HepG2 (cell line): ENCODE data around the gene SLC22A23. TPM values are rescaled to one million over a fixed set of nuclear protein-coding genes. Genes with fewer than 3 reads are reported as not detected.

Experiments
- ATF4 ChIP-seq, 2 experiments: fragments of 450-650 bp in 1 of 2; sonication (generic) in 1 of 2; formaldehyde crosslinking; IDR thresholded peaks; 2 replicates each; pipeline versions ENCODE4 v1.5.0 to v1.8.0; 2020 to 2022; ENCODE audit warnings: mild to moderate bottlenecking in 1 of 2, missing genetic modification reagents in 1 of 2
- CREM ChIP-seq, 2 experiments: sonication (generic) in 1 of 2; formaldehyde crosslinking in 1 of 2; IDR thresholded peaks; 2 replicates each; pipeline versions ENCODE4 v1.4.0 to v1.6.1; 2016 to 2020; ENCODE audit warnings: antibody characterized with exemption in 1 of 2, mild to moderate bottlenecking in 1 of 2, missing genetic modification reagents in 1 of 2
- DMAP1 ChIP-seq: IDR thresholded peaks from 2 replicates; pipeline ENCODE4 v1.6.1; 2016
- DNMT1 ChIP-seq: sonication (generic); formaldehyde crosslinking; IDR thresholded peaks from 2 replicates; pipeline ENCODE4 v1.5.1; 2020; ENCODE audit warnings: mild to moderate bottlenecking, missing genetic modification reagents
- ELF1 ChIP-seq: sonication (generic); formaldehyde crosslinking; IDR thresholded peaks from 2 replicates; pipeline ENCODE4 v1.4.0; 2020; ENCODE audit warnings: missing genetic modification reagents
- GMEB2 ChIP-seq: IDR thresholded peaks from 2 replicates; pipeline ENCODE4 v1.6.1; 2016; ENCODE audit warnings: missing biosample characterization, missing genetic modification reagents, low read depth
- LRRFIP1 ChIP-seq: sonication (generic); formaldehyde crosslinking; conservative IDR thresholded peaks from 2 replicates; pipeline ENCODE4 v1.4.0; 2020; ENCODE audit warnings: missing genetic modification reagents
- MLXIP ChIP-seq: sonication (generic); formaldehyde crosslinking; IDR thresholded peaks from 2 replicates; pipeline ENCODE4 v1.9.0; 2021; ENCODE audit warnings: missing genetic modification reagents, borderline replicate concordance
- MZF1 ChIP-seq: sonication (generic); formaldehyde crosslinking; IDR thresholded peaks from 2 replicates; pipeline ENCODE4 v1.8.1; 2023; ENCODE audit warnings: mild to moderate bottlenecking, missing genetic modification reagents, borderline replicate concordance
- NPAS2 ChIP-seq: sonication (generic); formaldehyde crosslinking; IDR thresholded peaks from 2 replicates; pipeline ENCODE4 v1.8.0; 2022; ENCODE audit warnings: mild to moderate bottlenecking, missing genetic modification reagents, borderline replicate concordance
- RFX3 ChIP-seq: IDR thresholded peaks from 2 replicates; pipeline ENCODE4 v1.6.1; 2016; ENCODE audit warnings: missing biosample characterization, missing genetic modification reagents
- SOX13 ChIP-seq, 3 experiments: fragments of 450-650 bp in 1 of 3; sonication (generic) in 1 of 3; formaldehyde crosslinking in 1 of 3; IDR thresholded peaks in 2 of 3; conservative IDR thresholded peaks in 1 of 3; 2 replicates each; pipeline versions ENCODE4 v1.5.0 to v1.6.1; 2016 to 2020; ENCODE audit warnings: antibody characterized with exemption in 1 of 3, mild to moderate bottlenecking in 1 of 3, missing compliant biosample characterization in 1 of 3, missing genetic modification reagents in 1 of 3, moderate library complexity in 1 of 3
- ZBTB37 ChIP-seq: sonication (generic); formaldehyde crosslinking; IDR thresholded peaks from 2 replicates; pipeline ENCODE4 v1.4.0; 2020; ENCODE audit warnings: mild to moderate bottlenecking, missing genetic modification reagents
- ZFP62 ChIP-seq: sonication (generic); formaldehyde crosslinking; IDR thresholded peaks from 2 replicates; pipeline ENCODE4 v1.4.0; 2020; ENCODE audit warnings: missing genetic modification reagents
- ZNF253 ChIP-seq: sonication (generic); formaldehyde crosslinking; IDR thresholded peaks from 2 replicates; pipeline ENCODE4 v1.8.0; 2022; ENCODE audit warnings: mild to moderate bottlenecking, missing genetic modification reagents, borderline replicate concordance
- ZNF280B ChIP-seq: sonication (generic); formaldehyde crosslinking; IDR thresholded peaks from 2 replicates; pipeline ENCODE4 v1.5.0; 2020; ENCODE audit warnings: missing genetic modification reagents, mild to moderate bottlenecking, borderline replicate concordance
- polyA plus RNA-seq, 8 experiments: library from polyadenylated mRNA; depleted of rRNA in 3 of 8; stranded (reverse) in 7 of 8; unstranded in 1 of 8; fragments of >200 nt; fragmentation: Illumina TruSeq in 4 of 8; extraction: Trizol in 4 of 8; gene quantifications; 2 replicates each; pipeline versions ENCODE4 v1.2.1 to v1.2.3, GENCODE V29; 2011 to 2016; ENCODE audit warnings: low read depth in 4 of 8, missing spikeins in 1 of 8, mixed read lengths in 1 of 8; ENCODE audit not compliant: insufficient read depth in 1 of 8
- total RNA-seq, 5 experiments: library from RNA; depleted of rRNA; stranded (reverse); fragments of >200 nt; fragmentation: Illumina TruSeq; extraction: Trizol; gene quantifications; 2 replicates each; pipeline ENCODE4 v1.2.3, GENCODE V29; 2016; ENCODE audit warnings: low read depth in 1 of 5

The SLC22A23 gene
- total and polyA plus RNA-seq, 2 of the 13 experiments (the other 11 are each of a cell fraction or from before 2014, with no cell fraction given) = 11.8 to 17.5 TPM

GRCh38 chr6:3226481-3227362, 230.1 kb downstream of the SLC22A23 start (continued):
- no peak for TF ChIP-seq ZNF280B (CRISPR knock-in tag)
- TF ChIP-seq RFX3 = no peak
- TF ChIP-seq ATF4 (CRISPR knock-in tag; IDR thresholded peaks at IDR 0.05) = no peak
- TF ChIP-seq ZBTB37 = no peak
- no peak for TF ChIP-seq ELF1
- no peak for TF ChIP-seq GMEB2 (CRISPR knock-in tag)
- TF ChIP-seq DMAP1 (CRISPR knock-in tag) = no peak
- TF ChIP-seq ZFP62 (CRISPR knock-in tag) = no peak
- no peak for TF ChIP-seq SOX13 (IDR thresholded peaks at IDR 0.05)
- TF ChIP-seq SOX13 (CRISPR knock-in tag; conservative IDR thresholded peaks at IDR 0.05 in 1 of 2, IDR thresholded peaks at IDR 0.05 in 1 of 2) = no peak
- no peak for TF ChIP-seq NPAS2
- TF ChIP-seq DNMT1 (CRISPR knock-in tag) = no peak
- TF ChIP-seq ZNF253 = peak; percentile 75; the same call in 1 of the 2 replicates
- no peak for TF ChIP-seq LRRFIP1 (CRISPR knock-in tag)
- no peak for TF ChIP-seq MZF1 (CRISPR knock-in tag)
- no peak for TF ChIP-seq CREM (IDR thresholded peaks at IDR 0.05)
- no peak for TF ChIP-seq CREM (CRISPR knock-in tag; IDR thresholded peaks at IDR 0.05)
- no peak for TF ChIP-seq MLXIP (CRISPR knock-in tag)
